DMS53 (cell line): ENCODE measurements around the gene SMAD3.

ENCODE experiments used
- DNase-seq: peaks from one replicate; lab custom pipeline; 2025; lab: John Stamatoyannopoulos, UW

Gene SMAD3

GRCh38 chr15:67127331-67127664, 61.9 kb downstream of the SMAD3 start:
- peak; percentile 90 for DNase-seq

GRCh38 chr15:67127965-67128364, 62.6 kb downstream of the SMAD3 start:
- DNase-seq, result peak; percentile 30

- DNase-seq, result no peak
Measured at GRCh38 chr15:67130166-67130565, 64.8 kb downstream of the SMAD3 start.

GRCh38 chr15:67130673-67131601, 65.5 kb downstream of the SMAD3 start:
- DNase-seq, result no peak

GRCh38 chr15:67132276-67132675, 66.9 kb downstream of the SMAD3 start:
- no peak for DNase-seq

GRCh38 chr15:67133026-67133425, 67.6 kb downstream of the SMAD3 start:
- no peak for DNase-seq

GRCh38 chr15:67133738-67134066, 68.3 kb downstream of the SMAD3 start:
- DNase-seq, result no peak

- DNase-seq, result no peak
Measured at GRCh38 chr15:67134067-67134838, 68.9 kb downstream of the SMAD3 start.

GRCh38 chr15:67134871-67135492, 69.6 kb downstream of the SMAD3 start:
- DNase-seq, result no peak

DNA sequence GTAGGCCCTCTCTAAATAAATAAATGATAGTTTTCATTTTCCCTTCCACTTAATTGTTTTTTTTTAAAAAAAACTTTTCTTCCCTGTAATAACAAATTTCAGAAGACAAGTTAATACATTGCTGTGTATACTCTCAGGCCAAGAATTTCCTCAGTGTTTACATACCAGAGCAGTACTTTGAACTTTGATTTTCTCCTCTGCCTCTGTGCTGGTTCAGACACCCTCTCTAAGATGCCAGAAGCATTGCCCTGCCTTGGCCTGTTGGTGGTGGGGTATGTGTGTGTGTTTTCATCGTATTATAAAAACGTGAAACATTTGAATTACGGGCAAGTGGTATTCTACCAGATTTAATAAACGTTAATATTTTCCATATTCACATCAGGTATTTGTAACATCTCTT, 70.1 kb downstream of the SMAD3 start:
- no peak for DNase-seq

DNA sequence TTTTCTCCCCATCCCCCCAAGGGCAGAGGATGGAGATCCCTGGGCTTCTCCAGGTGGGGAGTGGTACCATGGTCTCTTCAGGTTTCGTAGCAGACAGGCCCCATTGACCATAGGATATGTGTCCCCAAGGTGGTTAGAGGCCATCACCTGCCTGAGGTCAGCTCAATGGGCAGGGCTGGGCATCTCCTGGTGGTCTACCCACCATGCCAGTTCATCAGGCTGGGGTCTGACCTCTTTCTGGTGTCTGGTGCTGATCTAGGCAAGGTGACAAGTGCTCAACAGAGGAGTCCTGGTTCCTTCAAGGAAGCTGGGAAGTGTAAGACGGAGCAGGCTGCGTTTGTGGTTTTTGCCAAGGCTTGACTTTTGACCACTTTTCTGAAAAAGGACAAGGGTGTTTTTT, 71.4 kb downstream of the SMAD3 start:
- no peak for DNase-seq

- no peak for DNase-seq
Measured at GRCh38 chr15:67137319-67137718, 71.9 kb downstream of the SMAD3 start.

GRCh38 chr15:67137951-67138848, 72.8 kb downstream of the SMAD3 start:
- DNase-seq, result no peak

DNA sequence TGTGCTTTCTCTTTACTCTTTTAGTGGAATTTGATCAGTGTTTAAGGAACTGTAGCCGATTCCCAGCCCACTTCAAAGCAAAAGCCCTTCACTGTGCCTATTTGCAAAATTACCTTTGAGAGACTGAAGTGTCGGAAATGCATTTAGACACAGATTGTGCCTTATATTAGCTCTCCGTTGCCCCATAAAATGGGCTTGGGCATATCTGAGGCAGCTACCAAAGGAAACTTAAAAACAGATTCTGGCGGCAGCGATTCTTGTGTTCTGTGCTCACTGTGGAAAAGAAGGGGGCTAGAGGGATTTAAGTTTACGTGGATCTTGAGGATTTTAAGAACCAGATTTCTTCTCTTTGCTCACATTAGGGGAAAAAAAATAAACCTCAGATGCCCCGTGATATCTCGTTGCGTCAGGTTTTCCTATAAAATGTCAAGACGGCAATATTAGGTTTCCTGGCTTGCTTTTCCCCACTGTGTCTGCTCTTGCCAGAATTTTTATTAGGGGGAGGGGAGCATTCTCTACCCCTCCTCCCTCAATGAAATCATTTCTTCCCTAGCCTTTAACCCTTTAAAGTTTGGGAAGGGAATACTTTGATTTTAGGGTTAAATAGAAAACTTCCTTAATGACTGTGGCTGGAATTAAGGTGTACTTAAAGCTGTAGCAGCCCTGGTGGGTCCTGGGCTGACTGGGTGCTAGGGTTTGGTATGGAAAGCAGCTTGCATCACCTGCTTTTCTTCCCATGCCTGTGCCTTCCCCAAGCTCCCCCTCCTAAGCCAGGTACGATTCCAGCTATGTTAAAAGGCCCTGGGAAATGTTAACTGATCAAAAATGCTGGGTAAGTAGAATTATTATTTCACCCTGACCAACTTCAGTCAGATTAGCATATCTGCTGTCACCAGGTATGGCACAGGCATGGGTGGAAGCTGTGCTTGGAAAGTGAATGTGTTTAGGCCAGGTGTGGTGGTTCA, 73.8 kb downstream of the SMAD3 start:
- no peak for DNase-seq

DNA sequence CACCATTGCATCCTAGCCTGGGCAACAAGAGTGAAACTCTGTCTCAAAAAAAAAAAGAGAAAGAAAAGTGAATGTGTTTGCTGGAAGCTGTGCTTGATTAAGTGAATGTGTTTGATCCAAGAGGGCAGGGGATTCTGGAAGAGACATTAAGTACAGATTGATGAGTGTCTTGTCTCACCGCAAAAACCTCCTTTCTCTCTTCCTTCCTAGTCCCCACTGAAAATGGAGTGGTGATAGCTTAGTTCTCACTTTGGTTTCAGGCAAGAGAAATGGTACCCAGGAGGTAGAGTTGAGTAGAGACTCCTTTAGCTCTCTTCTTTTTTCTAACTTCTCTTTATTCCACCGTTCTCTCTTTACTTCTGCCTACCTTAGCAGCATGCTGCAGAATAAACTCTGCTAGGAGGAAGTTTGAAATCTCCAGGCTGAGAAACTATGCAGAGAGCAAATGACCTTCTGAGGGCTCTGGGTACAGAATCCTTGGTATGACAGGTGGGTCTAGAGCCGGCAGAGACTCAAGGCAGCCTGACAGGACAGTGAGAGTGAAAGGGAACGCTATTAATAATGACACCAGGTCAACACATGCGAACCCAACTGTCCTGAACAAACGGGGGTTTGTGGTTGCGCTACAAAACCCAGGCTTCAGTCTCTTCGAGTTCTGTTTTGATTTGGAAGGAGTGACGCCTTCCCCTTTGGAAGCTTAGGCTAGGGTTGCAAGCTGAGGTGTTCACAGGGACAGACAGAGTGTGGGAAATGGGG, 74.9 kb downstream of the SMAD3 start:
- DNase-seq, result no peak

DNA sequence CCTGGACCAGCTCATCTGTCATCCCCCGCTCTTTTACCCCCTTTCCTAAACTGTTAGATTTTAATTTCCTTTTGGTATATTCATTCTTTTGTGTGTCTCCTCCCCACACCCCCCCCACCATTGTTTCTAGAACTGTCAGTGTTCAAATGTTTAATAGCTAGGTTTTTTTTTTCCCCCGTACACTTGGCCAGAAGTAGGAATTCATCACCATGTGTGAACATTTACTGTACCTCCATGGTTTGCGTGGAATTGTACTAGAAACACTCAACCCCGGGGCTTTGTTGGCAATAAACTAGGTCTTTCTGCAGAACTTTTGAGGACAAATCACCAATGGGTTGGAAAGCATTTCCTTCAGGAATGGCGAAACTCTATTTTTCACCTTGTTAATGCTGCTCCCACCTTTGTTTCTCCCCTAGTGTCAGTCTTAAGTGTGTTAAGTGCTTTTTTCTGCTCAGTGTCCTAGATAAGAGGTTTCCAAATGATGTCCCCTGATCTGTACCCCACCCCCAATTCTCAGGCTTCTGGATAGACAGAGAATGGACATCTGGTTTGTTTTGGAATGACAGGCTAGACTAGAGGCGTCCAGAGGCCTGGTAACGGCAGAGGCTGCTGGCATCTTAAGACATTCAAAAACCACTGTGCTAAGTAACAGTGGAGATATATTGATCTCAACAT, 76.8 kb downstream of the SMAD3 start:
- no peak for DNase-seq

- DNase-seq, result no peak
Measured at GRCh38 chr15:67142767-67143100, 77.3 kb downstream of the SMAD3 start.

- no peak for DNase-seq
Measured at GRCh38 chr15:67143646-67144045, 78.2 kb downstream of the SMAD3 start.

DNA sequence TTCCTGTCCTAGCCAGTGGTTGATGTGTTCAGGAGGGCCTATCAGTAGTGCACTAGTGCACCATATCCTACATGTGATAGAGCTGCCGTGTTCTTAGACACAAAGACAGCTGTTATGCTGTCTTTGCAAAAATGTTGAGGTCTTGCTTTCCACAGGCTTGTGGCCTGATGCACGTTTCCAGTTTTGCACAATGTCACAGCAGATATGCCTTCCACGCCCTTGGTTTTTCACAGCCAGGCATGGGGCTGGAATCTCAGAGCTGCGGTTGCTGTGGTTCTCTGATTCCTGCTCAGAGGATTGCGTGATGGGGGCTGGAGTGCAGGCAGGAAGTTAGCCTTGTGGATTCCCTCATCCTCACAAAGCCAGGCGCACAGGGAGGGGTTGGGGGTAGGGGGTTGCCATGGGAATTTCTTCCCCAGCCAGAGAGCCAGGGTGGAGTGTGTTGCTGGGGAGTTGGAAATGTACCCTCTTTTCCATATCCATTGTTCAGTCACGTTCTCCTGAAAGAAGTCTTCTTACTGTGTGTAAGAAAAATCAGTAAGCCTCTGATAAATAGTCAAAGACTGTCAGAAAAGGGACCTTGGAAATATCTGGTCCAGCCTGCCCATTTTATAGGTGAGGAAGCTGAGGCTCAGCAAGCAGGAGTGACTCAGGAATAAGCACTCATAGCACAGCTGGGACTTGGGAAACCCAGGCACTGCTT, 79.4 kb downstream of the SMAD3 start:
- no peak for DNase-seq
